Heart left ventricle (tissue), 13 donors: Measurements from ENCODE around the gene ANK3.

Experiments used
- CTCF ChIP-seq, 12 donors: fragments of 200-600 bp; sonication (generic) in 4 of 12; IDR thresholded peaks; one replicate each; pipeline versions ENCODE4 v1.5.0 to v1.8.0; 2018 to 2022; ENCODE audit warnings: antibody characterized with exemption in 12 of 12, mild to moderate bottlenecking in 5 of 12
- POLR2A ChIP-seq, 2 donors: fragments of 450-650 bp; IDR thresholded peaks; one replicate each; pipeline ENCODE4 v1.6.1; 2017; ENCODE audit warnings: antibody characterized with exemption in 2 of 2, mild to moderate bottlenecking in 2 of 2, moderate library complexity in 2 of 2
- donor health status: ischemic (EF 13 %, LVEDD 7.1; RV severe dilation, severe dysfunction).
- donor health status: DM: no; HTN: yes; CAD: no.
- donor health status: DM: no; HTN: no; CAD: no.
- donor health status: ischemic (EF 25% LVEDD 6.9; RV normal size, moderate dysfunction).
- donor health status: ischemic (EF 25% LVEDD 5.7; RV mildly dilated, moderate dysfunction).
- donor health status: ischemic (EF 35%, LVEDD 5.7; RV mildly dilated, moderate dysfunction).
- donor health status: nonischemic (EF 11% LVEDD 7.7; RV severe dilation, severe dysfunction).
- donor health status: DM: yes; HTN: yes; CAD: no.
- donor health status: PGD.
- donor health status: ischemic (EF 29% LVEDD 5.4; RV normal size, mild dysfunction).
- donor health status: nonischemic (EF 23%, LVEDD 6.1; RV moderate dilation, normal function).

GRCh38 chr10:60069311-60069710 lies 320.4 kb downstream of the ANK3 start:
- no peak for TF ChIP-seq CTCF (IDR thresholded peaks at IDR 0.05)
- TF ChIP-seq POLR2A (IDR thresholded peaks at IDR 0.05) = no peak
